AG20443 (cell line): ENCODE results near the gene KLHL13.
A peak's percentile ranks its signal among the peaks of the same experiment; 100 is the strongest.
"Not testable (repeated sequence)": the region's sequence is repeated elsewhere in the genome, so short reads cannot be mapped to it uniquely, and the experiment has no call there.

Experiments used
- DNase-seq: peaks from one replicate; pipeline ENCODE4 v3.0.0; 2012; ENCODE audit warnings: low spot score, mixed read lengths

Gene KLHL13

GRCh38 chrX:118074196-118074595, 42.4 kb downstream of the KLHL13 start:
- no peak for DNase-seq

GRCh38 chrX:118066867-118067515, 49.6 kb downstream of the KLHL13 start:
- DNase-seq = no peak

GRCh38 chrX:118062817-118063615, 53.6 kb downstream of the KLHL13 start:
- no peak for DNase-seq

GRCh38 chrX:118062048-118062789, 54.4 kb downstream of the KLHL13 start:
- DNase-seq = no peak

GRCh38 chrX:118058924-118059323, 57.7 kb downstream of the KLHL13 start:
- DNase-seq = no peak

- DNase-seq = no peak
Observed at GRCh38 chrX:118056870-118057269, 59.7 kb downstream of the KLHL13 start.

- no peak for DNase-seq
Observed at GRCh38 chrX:118049713-118050112, 66.9 kb downstream of the KLHL13 start.

GRCh38 chrX:118047446-118048186, 69.0 kb downstream of the KLHL13 start:
- DNase-seq = no peak

- no peak for DNase-seq
Observed at GRCh38 chrX:118039591-118039990, 77.0 kb downstream of the KLHL13 start.

GRCh38 chrX:118038614-118039365, 77.8 kb downstream of the KLHL13 start:
- no peak for DNase-seq

- no peak for DNase-seq
Observed at GRCh38 chrX:118026631-118027030, 90.0 kb downstream of the KLHL13 start.

GRCh38 chrX:118025226-118025625, 91.4 kb downstream of the KLHL13 start:
- no peak for DNase-seq

- DNase-seq = no peak
Observed at GRCh38 chrX:118024482-118024881, 92.1 kb downstream of the KLHL13 start.

- no peak for DNase-seq
Observed at GRCh38 chrX:118022753-118023152, 93.9 kb downstream of the KLHL13 start.

- DNase-seq = no peak
Observed at GRCh38 chrX:118016422-118016821, 100.2 kb downstream of the KLHL13 start.

- not testable (repeated sequence) for DNase-seq
Observed at GRCh38 chrX:118002417-118002816, 114.2 kb downstream of the KLHL13 start.

GRCh38 chrX:118000518-118000917, 116.1 kb downstream of the KLHL13 start:
- DNase-seq = no peak

GRCh38 chrX:117998171-117998570, 118.4 kb downstream of the KLHL13 start:
- no peak for DNase-seq

- peak; percentile 3 for DNase-seq
Observed at GRCh38 chrX:117996918-117997480, 119.6 kb downstream of the KLHL13 start.

GRCh38 chrX:117996408-117996807, 120.2 kb downstream of the KLHL13 start:
- no peak for DNase-seq

GRCh38 chrX:117995378-117995777, 121.2 kb downstream of the KLHL13 start:
- DNase-seq = no peak
